HepG2 (cell line): ENCODE measurements around the gene EARS2. TPM values are rescaled to one million over a fixed set of nuclear protein-coding genes. Genes with fewer than 3 reads are reported as not detected.
A peak's percentile ranks its signal among the peaks of the same experiment; 100 is the strongest.

Experiments
- ATAC-seq: fragments of 200-7000 bp; cut with Tn5 transposase; 3 replicates; pipeline ENCODE4 v1.9.1; 2020; ENCODE audit warnings: mild to moderate bottlenecking, moderate library complexity
- BruUV-seq: library from RNA; stranded (reverse); fragments of 400-500 nt; replicated peaks from 2 replicates; lab custom pipeline; 2021; lab: Mats Ljungman, UMichigan
- CTCF ChIA-PET: fragments of 300-600 bp; formaldehyde crosslinking; extraction: SDS; loops from one replicate; lab custom pipeline; 2021; ENCODE audit warnings: low total read pairs, inconsistent platforms, low intra/inter-chr PET ratio; lab: Yijun Ruan, JAX
- POLR2A ChIA-PET: fragments of 350-600 bp; sonication (Branson Sonifier 250); formaldehyde crosslinking; loops from one replicate; lab custom pipeline; 2020; ENCODE audit warnings: antibody characterized with exemption, inconsistent platforms; lab: Yijun Ruan, JAX
- DNase-seq: peaks from one replicate; pipeline ENCODE4 v3.0.0-alpha.2; 2015; ENCODE audit warnings: low spot score
- FAIRE-seq: peaks from 3 replicates; lab custom pipeline; 2011; peaks lifted over from hg19 to GRCh38; lab: Jason Lieb, UNC
- H2AFZ ChIP-seq: one replicate; pipeline ENCODE4 v1.6.1; 2011; ENCODE audit warnings: low read length, inconsistent platforms
- H3K27ac ChIP-seq: fragments of 300-600 bp; 3 replicates; pipeline ENCODE4 v1.8.0; 2011; ENCODE audit warnings: mixed run types, mild to moderate bottlenecking, mixed read lengths, low read length, inconsistent platforms; ENCODE audit not compliant: insufficient read depth; ENCODE audit errors: extremely low read length
- H3K27me3 ChIP-seq, 2 experiments: fragments of 200-600 bp in 1 of 2; 2 replicates in 1 of 2; 3 replicates in 1 of 2; pipeline versions ENCODE4 v1.6.0 to v1.8.0; 2011; ENCODE audit warnings: low read length in 2 of 2, mild to moderate bottlenecking in 2 of 2, moderate library complexity in 2 of 2, inconsistent platforms in 1 of 2; ENCODE audit not compliant: insufficient read depth in 2 of 2, control insufficient read depth in 1 of 2
- H3K36me3 ChIP-seq, 2 experiments: fragments of 200-600 bp in 1 of 2; replicated peaks in 1 of 2; 2 replicates in 1 of 2; 3 replicates in 1 of 2; pipeline versions ENCODE4 v1.5.1 to v1.8.0; 2011; ENCODE audit warnings: low read length in 2 of 2, inconsistent platforms in 1 of 2; ENCODE audit not compliant: insufficient read depth in 2 of 2, control insufficient read depth in 1 of 2
- H3K4me1 ChIP-seq: 2 replicates; pipeline ENCODE4 v1.5.1; 2012; ENCODE audit warnings: low read length, inconsistent platforms; ENCODE audit not compliant: insufficient read depth
- H3K4me2 ChIP-seq: 2 replicates; pipeline ENCODE4 v1.6.0; 2011; ENCODE audit warnings: low read depth, low read length, inconsistent platforms
- H3K4me3 ChIP-seq, 3 experiments: fragments of 200-600 bp in 1 of 3; sonication (generic), shearing (Covaris generic) in 1 of 3; replicated peaks in 1 of 3; 2 replicates each; pipeline ENCODE4 v1.5.1; 2011 to 2016; ENCODE audit warnings: low read length in 3 of 3, inconsistent platforms in 2 of 3, low read depth in 2 of 3, mild to moderate bottlenecking in 2 of 3, control low read depth in 1 of 3, mixed read lengths in 1 of 3; ENCODE audit not compliant: insufficient read depth in 1 of 3
- H3K79me2 ChIP-seq: one replicate; pipeline ENCODE4 v1.6.1; 2011; ENCODE audit warnings: low read length, inconsistent platforms; ENCODE audit not compliant: insufficient read depth
- H3K9ac ChIP-seq: 2 replicates; pipeline ENCODE4 v1.6.0; 2011; ENCODE audit warnings: mild to moderate bottlenecking, low read depth, low read length, inconsistent platforms; ENCODE audit not compliant: insufficient read depth
- H3K9me3 ChIP-seq: 2 replicates; pipeline ENCODE4 v1.5.1; 2012; ENCODE audit warnings: mild to moderate bottlenecking, low read length
- H4K20me1 ChIP-seq: 2 replicates; pipeline ENCODE4 v1.6.0; 2011; ENCODE audit warnings: inconsistent platforms, mild to moderate bottlenecking, low read length, moderate library complexity; ENCODE audit not compliant: insufficient read depth
- AGO2 ChIP-seq: fragments of 200-400 bp; formaldehyde crosslinking; optimal IDR thresholded peaks from 2 replicates; pipeline ENCODE3; 2017; ENCODE audit warnings: mild to moderate bottlenecking, low read depth, low read length, moderate library complexity
- AKAP8 ChIP-seq: sonication (generic); formaldehyde crosslinking; IDR thresholded peaks from 2 replicates; pipeline ENCODE4 v1.5.1; 2020; ENCODE audit warnings: mild to moderate bottlenecking, missing genetic modification reagents
- DMAP1 ChIP-seq: IDR thresholded peaks from 2 replicates; pipeline ENCODE4 v1.6.1; 2016
- HOXA9 ChIP-seq: sonication (generic); formaldehyde crosslinking; IDR thresholded peaks from 2 replicates; pipeline ENCODE4 v1.8.1; 2022; ENCODE audit warnings: missing genetic modification reagents, mild to moderate bottlenecking, moderate library complexity, borderline replicate concordance
- POLR2G ChIP-seq: fragments of 200-400 bp; formaldehyde crosslinking; IDR thresholded peaks from 2 replicates; pipeline ENCODE4 v1.6.1; 2018; ENCODE audit warnings: mild to moderate bottlenecking, low read depth, low read length, moderate library complexity
- RERE ChIP-seq: IDR thresholded peaks from 2 replicates; pipeline ENCODE4 v1.6.1; 2016; ENCODE audit warnings: low read depth, missing genetic modification reagents, missing compliant biosample characterization
- RFXANK ChIP-seq: IDR thresholded peaks from 2 replicates; pipeline ENCODE4 v1.6.1; 2016
- ZNF235 ChIP-seq: sonication (generic); formaldehyde crosslinking; IDR thresholded peaks from 2 replicates; pipeline ENCODE4 v1.8.1; 2023; ENCODE audit warnings: mild to moderate bottlenecking, missing genetic modification reagents, borderline replicate concordance
- ZNF281 ChIP-seq: sonication (generic); formaldehyde crosslinking; IDR thresholded peaks from 2 replicates; pipeline ENCODE4 v1.4.0; 2020; ENCODE audit warnings: missing genetic modification reagents, borderline replicate concordance
- ZNF543 ChIP-seq: sonication (generic); formaldehyde crosslinking; IDR thresholded peaks from 2 replicates; pipeline ENCODE4 v1.4.0; 2020; ENCODE audit warnings: mild to moderate bottlenecking, missing genetic modification reagents
- ZNF550 ChIP-seq: sonication (generic); formaldehyde crosslinking; IDR thresholded peaks from 2 replicates; pipeline ENCODE4 v1.4.0; 2020; ENCODE audit warnings: mild to moderate bottlenecking, missing genetic modification reagents, borderline replicate concordance
- WGBS: methylation state at CpG from one replicate; pipeline ENCODE4 v1.1.6; 2017; ENCODE audit warnings: low lambda C conversion rate; 5-methylcytosine and 5-hydroxymethylcytosine counted together
- in situ Hi-C: cut with HindIII; loops from 2 replicates; pipeline ENCODE4 v1.10.0; 2017; ENCODE audit warnings: low pct_unique_long_range_greater_than_20kb; ENCODE audit not compliant: extremely low pct_ligation_motif_present
- intact Hi-C: fragments of 100-400 bp; cut with micrococcal nuclease; formaldehyde crosslinking; loops from one replicate; pipeline ENCODE4 v1.10.0; 2022; ENCODE audit not compliant: unreplicated experiment
- polyA plus RNA-seq, 8 experiments: library from polyadenylated mRNA; depleted of rRNA in 3 of 8; stranded (reverse) in 7 of 8; unstranded in 1 of 8; fragments of >200 nt; fragmentation: Illumina TruSeq in 4 of 8; extraction: Trizol in 4 of 8; gene quantifications; 2 replicates each; pipeline versions ENCODE4 v1.2.1 to v1.2.3, GENCODE V29; 2011 to 2016; ENCODE audit warnings: low read depth in 4 of 8, missing spikeins in 1 of 8, mixed read lengths in 1 of 8; ENCODE audit not compliant: insufficient read depth in 1 of 8
- total RNA-seq, 5 experiments: library from RNA; depleted of rRNA; stranded (reverse); fragments of >200 nt; fragmentation: Illumina TruSeq; extraction: Trizol; gene quantifications; 2 replicates each; pipeline ENCODE4 v1.2.3, GENCODE V29; 2016; ENCODE audit warnings: low read depth in 1 of 5

The EARS2 gene
- total and polyA plus RNA-seq, 2 of the 13 experiments (the other 11 are each of a cell fraction or from before 2014, with no cell fraction given): 49.4 to 80.4 TPM

- in situ Hi-C loops (no loop called here), intact Hi-C loops (no loop called here)
- ATAC-seq (no peak), FAIRE-seq (no peak), DNase-seq (no peak)
- WGBS: 93% methylated on average over 5 of the region's 5 CpGs
- no peaks in the 10 kb centered on the region for H3K9me3 ChIP-seq
- no TSS peak for BruUV-seq
- H3K9ac ChIP-seq: no peak overlapping the region
- TF ChIP-seq DMAP1 (CRISPR knock-in tag) (no peak), HOXA9 (no peak), ZNF543 (CRISPR knock-in tag) (no peak), RERE (CRISPR knock-in tag) (no peak), ZNF550 (CRISPR knock-in tag) (no peak), AKAP8 (CRISPR knock-in tag) (no peak), RFXANK (no peak), ZNF281 (CRISPR knock-in tag) (no peak), AGO2 (peak; percentile 55), POLR2G (peak; percentile 26; the same call in 1 of the 2 replicates), ZNF235 (no peak)
- ChIA-PET CTCF (no interaction called here), POLR2A (interaction anchor here (0.6 to 0.8 kb wide), 2 partner anchors 11 to 39 kb away, joined by 3 to 4 read pairs; no protein-coding TSS in a partner anchor)
- H2AFZ ChIP-seq: no peak overlapping the region
- H3K36me3 ChIP-seq: peaks cover 36 to 67% of the 10 kb centered on the region in 2 experiments
- no peak overlapping the region for H3K27ac ChIP-seq
- no peak overlapping the region for H3K4me2 ChIP-seq
- no peaks in the 10 kb centered on the region for H3K27me3 ChIP-seq
- H3K79me2 ChIP-seq: no peaks in the 10 kb centered on the region
- 0 out of 2 replicates have a peak, but pooled peaks cover 5% of the 10 kb centered on the region for H4K20me1 ChIP-seq
- no peaks in the 10 kb centered on the region for H3K4me1 ChIP-seq
- H3K4me3 ChIP-seq: no peak overlapping the region
Observed at GRCh38 chr16:23578101-23578830, 21.1 kb upstream of the EARS2 start.
